Measurements from ENCODE around the gene PROSER3.
"Not testable (repeated sequence)": the region's sequence is repeated elsewhere in the genome, so short reads cannot be mapped to it uniquely, and the experiment has no call there.

The PROSER3 gene

GRCh38 chr19:35792312-35792711 lies 34.3 kb downstream of the PROSER3 start:
- DNase-seq (ENCODE audit: low spot score): no peak

GRCh38 chr19:35792888-35793287 lies 34.9 kb downstream of the PROSER3 start:
- DNase-seq (ENCODE audit: low spot score): no peak

GRCh38 chr19:35793381-35794165 lies 35.6 kb downstream of the PROSER3 start:
- no peak for DNase-seq (ENCODE audit: low spot score)

- not testable (repeated sequence) for DNase-seq (ENCODE audit: low spot score)
Measured at GRCh38 chr19:35795564-35795963, 37.6 kb downstream of the PROSER3 start.

GRCh38 chr19:35796645-35797542 lies 38.9 kb downstream of the PROSER3 start:
- DNase-seq (ENCODE audit: low spot score): no peak

DNA sequence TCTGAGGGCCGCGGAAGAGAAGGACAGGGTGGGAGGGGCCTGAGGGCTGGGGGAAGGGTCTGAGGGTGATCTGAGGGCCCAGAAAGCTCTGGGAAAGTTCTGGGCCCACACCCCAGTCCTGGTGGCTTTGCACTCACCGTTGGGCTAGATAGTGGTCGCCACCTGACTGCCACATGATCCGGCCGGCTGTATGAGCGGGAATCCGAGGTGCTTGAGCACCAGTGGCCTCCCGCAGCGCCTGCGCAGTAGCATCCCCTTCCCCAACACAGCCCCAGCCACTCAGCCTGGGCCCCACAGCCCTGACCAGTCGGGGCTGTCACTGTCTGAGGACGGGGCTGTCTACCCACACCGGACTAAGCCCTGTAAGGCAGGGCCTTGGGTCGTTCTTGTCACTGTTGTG lies 39.7 kb downstream of the PROSER3 start:
- no peak for DNase-seq (ENCODE audit: low spot score)

DNA sequence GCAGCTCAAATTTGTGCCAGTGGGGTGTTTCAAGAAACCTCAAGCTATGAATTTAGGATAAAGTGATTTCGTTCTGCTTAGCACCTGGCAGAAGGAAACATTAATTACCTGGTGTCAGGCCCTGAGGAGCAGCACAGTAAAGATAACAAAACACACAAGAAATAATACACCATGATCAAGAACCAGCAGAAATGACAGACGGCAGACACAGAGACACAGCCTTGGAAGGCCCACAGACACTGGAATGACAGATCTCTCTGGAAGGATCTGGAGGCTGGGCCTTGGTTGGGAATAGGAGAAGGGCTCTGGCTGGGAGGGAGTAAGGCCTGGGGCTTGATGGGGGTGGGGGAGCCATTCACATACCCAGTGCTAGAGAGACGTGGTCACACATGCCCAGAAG lies 43.9 kb downstream of the PROSER3 start:
- no peak for DNase-seq (ENCODE audit: low spot score)

DNA sequence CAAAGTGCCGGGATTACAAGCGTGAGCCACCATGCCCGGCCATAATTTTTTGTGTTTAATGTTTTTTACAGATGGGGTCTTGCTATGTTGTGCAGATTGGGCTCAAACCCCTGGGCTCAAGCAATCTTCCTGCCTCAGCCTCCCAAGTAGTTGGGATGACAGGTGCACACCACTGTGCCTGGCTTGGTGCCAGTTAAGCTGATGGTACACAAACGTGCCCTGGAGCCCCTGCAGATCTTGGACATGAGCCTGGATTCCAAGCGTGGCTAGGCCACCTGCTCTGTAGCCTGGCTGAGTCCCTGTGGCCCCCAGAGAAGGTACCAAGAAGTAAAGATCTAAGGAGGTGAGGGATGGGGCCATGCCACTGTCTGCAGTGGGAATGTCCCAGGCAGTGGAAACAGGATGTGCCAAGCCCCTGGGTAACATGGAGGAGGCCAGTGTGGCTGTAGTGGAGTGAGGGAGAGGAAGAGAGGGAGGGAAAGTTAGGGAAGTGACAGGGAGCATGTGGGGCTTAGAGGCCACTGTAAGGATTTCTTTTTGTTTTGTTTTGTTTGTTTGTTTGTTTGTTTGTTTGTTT lies 47.6 kb downstream of the PROSER3 start:
- no peak for DNase-seq (ENCODE audit: low spot score)

DNA sequence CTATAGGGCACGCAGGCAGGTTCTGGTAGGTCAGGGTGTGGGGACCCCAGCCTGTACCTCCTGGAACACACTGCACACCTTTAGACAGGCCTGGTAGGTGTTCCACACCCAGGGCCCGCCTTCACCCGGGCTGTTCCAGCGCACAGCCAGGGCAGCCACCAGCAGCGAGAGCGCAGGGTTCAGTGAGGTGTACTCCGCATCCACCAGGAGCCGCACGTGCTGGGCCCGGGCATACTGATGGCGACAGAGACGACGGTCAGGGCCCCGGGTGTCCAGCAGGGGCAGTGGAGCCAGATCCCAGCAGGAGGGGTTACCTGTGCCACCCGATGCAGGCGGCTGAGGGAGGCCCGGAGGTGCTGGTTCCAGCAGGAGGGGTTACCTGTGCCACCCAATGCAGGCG lies 48.6 kb downstream of the PROSER3 start:
- no peak for DNase-seq (ENCODE audit: low spot score)

DNA sequence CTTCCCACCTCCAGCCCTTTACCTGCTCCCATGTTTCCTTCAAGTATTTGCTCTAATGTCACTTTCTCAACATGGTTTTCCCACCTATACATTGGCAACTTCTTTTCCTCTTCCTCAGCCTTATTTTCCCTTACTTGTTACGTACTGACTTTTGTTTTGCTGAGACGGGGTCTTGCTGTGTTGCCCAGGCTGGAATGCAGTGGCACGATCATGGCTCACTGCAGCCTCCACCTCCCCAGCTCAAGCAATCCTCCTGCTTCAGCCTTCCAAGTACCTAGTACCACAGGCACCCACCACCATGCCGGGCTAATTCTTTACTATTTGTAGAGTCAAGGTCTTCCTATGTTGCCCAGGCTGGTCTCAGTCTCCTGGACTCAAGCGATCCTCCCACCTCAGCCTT lies 49.7 kb downstream of the PROSER3 start:
- no peak for DNase-seq (ENCODE audit: low spot score)

DNA sequence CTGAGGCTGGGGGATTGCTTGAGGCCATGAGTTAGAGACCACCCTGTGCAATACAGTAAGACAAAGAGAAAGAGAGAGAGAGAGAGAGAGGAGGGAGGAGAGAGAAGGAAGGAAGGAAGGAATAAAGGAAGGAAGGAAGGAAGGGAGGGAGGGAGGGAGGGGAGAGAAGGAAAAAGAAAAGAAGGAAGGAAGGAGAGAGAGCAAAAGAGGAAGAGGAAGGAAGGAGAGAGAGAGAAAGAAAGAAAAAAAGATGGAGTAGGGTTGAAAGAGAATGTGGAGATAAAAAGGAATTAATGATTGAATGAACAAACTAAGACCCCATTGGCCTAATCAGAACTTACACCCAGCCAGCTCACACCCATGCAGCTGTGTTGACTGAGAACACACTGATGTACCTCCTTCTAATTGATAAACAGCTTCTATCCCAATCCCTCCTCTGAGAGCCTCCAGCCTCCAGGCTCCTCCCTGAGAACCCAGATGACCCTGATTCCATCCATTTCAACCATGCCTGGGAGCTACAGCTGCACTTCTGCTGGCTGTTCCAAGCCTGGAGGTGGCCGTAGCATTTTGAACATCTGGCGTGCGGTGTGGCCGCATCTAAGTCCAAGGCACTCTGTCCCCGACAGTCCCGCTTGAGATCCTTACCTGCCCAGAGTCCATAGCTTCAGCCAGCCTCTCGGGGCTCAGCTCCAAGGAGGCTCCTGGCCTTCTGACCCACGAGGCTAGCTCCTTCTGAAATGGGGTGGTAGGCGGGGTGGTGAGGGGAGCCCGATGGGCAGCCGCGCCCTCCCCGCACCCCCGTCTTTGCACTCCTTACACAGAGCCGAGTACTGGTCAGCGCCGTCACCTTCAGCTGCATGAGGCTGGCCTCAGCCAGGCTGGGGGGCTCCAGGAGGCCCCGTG lies 53.6 kb downstream of the PROSER3 start:
- no peak for DNase-seq (ENCODE audit: low spot score)

DNA sequence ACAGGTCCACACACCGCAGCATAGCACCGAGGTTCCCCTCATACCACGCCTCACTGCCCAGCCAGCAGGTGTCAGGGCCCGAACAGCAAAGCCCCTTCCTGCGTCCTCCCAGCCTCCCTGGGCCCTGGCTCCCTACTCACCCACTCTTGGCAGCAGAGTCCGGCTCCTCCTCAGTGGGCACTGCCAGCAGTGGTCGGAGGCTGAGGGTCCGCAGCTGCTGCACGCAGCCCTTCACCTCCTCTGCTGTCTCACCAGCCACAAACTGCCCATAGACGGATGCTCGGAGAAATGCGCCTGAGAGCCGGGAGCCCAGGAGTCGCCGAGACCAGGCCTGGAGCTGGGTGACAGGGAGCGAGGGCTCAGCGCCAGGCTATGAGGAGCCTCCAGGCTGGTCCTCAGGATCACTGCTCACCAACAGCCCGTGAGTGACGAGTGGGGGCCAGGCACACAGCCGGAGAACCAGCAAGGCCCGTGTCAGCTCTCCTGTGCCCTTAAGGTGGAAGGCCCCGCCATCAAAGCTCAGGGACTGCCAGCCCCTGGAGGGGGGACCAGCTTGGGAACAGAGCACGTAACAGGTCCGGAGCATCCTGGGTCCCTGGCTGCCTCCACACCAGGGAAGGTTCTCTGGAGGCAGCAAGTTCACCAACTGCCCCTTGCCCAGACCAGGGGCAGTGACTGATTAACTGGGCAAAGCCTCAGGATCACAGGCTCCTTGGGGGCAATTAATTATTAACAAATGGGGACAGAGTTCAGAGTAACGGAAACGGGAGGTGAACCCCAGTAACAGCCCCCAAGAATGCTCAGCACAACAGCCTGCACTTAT lies 54.5 kb downstream of the PROSER3 start, which contains the start of gene PRODH2:
PRODH2 (minus strand) TSS at position 626 of the 823 bp plus-strand sequence; CDS start at position 586, 40 bp downstream.
- no peak for DNase-seq (ENCODE audit: low spot score)

DNA sequence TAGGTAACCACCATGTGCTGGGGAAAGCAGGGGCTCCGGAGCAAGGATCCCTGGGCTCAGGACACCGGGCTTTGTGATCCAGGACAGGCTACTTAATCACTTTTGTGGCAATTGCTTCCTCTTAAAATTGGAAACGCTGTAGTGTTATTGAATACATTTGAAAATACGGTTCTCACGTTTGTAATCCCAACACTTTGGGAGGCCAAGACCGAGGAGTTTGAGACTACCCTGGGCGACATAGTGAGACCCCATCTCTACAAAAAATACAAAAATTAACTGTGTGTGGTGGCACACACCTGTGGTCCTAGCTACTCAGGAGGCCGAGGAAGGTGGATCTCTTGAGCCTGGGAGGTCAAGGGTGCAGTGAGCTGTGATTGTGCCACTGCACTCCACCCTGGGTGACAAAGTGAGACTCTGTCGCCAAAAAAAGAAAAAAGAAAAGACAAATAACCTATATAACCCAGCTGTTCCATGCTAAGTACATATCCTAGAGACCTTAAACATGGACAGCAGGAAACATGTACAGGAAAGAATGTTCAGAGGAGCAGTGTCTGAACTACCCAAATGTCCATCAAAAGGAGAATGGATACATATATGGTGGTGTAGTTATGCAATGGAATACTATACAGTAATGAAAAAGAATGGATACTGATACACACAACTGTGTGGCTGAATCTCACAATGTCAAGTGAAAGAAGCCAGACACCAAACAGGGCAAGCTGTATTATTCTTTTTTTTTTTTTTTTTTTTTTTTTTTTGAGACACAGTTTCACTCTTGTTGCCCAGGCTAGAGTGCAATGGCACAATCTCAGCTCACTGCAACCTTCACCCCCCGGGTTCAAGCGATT lies 55.3 kb downstream of the PROSER3 start:
- DNase-seq (ENCODE audit: low spot score): no peak

- no peak for DNase-seq (ENCODE audit: low spot score)
Measured at GRCh38 chr19:35816262-35816661, 58.3 kb downstream of the PROSER3 start.

- no peak for DNase-seq (ENCODE audit: low spot score)
Measured at GRCh38 chr19:35816846-35817245, 58.9 kb downstream of the PROSER3 start.

- DNase-seq (ENCODE audit: low spot score): no peak
Measured at GRCh38 chr19:35818445-35818844, 60.5 kb downstream of the PROSER3 start.
